Vagina (tissue), 2 donors: ENCODE measurements around the gene ACLY. TPM values are rescaled to one million over a fixed set of nuclear protein-coding genes. Genes with fewer than 3 reads are reported as not detected.
"Not testable (repeated sequence)": the region's sequence is repeated elsewhere in the genome, so short reads cannot be mapped to it uniquely, and the experiment has no call there.

ENCODE experiments used
- DNase-seq, 2 donors: peaks; one replicate each; pipeline ENCODE4 v3.0.0-alpha.2; 2017; ENCODE audit errors: extremely low spot score in 2 of 2
- H3K27ac ChIP-seq: fragments of 200-600 bp; sonication (generic); one replicate; pipeline ENCODE4 v1.5.1; 2019
- H3K27me3 ChIP-seq: fragments of 200-600 bp; sonication (generic); one replicate; pipeline ENCODE4 v1.5.1; 2019
- H3K36me3 ChIP-seq, 2 donors: fragments of 200-600 bp; sonication (generic); one replicate each; pipeline ENCODE4 v1.5.1; 2017 to 2019
- H3K4me1 ChIP-seq: fragments of 200-600 bp; sonication (generic); one replicate; pipeline ENCODE4 v1.5.1; 2019
- H3K4me3 ChIP-seq, 2 donors: fragments of 200-600 bp; sonication (generic); 1 replicate in 1 of 2; 2 replicates in 1 of 2; pipeline ENCODE4 v1.5.1; 2016 to 2019
- H3K9me3 ChIP-seq: fragments of 200-600 bp; sonication (generic); one replicate; pipeline ENCODE4 v1.5.1; 2019
- CTCF ChIP-seq, 3 experiments: fragments of 450-650 bp in 2 of 3; fragments of 200-600 bp in 1 of 3; sonication (generic) in 1 of 3; IDR thresholded peaks; one replicate each; pipeline ENCODE4 v1.5.1; 2017 to 2019; ENCODE audit warnings: antibody characterized with exemption in 3 of 3, mild to moderate bottlenecking in 2 of 3, moderate library complexity in 2 of 3
- POLR2A ChIP-seq, 2 donors: fragments of 450-650 bp; IDR thresholded peaks; one replicate each; pipeline ENCODE4 v1.6.1; 2017; ENCODE audit warnings: antibody characterized with exemption in 2 of 2, mild to moderate bottlenecking in 2 of 2, moderate library complexity in 2 of 2
- POLR2AphosphoS5 ChIP-seq, 2 donors: sonication (generic); formaldehyde crosslinking; IDR thresholded peaks; one replicate each; pipeline ENCODE4 v1.9.0; 2017; ENCODE audit warnings: antibody characterized with exemption in 2 of 2, mild to moderate bottlenecking in 2 of 2, low read depth in 1 of 2; ENCODE audit not compliant: insufficient read depth in 1 of 2
- intact Hi-C: fragments of 100-400 bp; cut with DNase I; formaldehyde crosslinking; loops from one replicate; pipeline ENCODE4 v1.15.1; 2023
- total RNA-seq: library from RNA; depleted of rRNA; stranded (reverse); fragments of >200 nt; gene quantifications from one replicate; pipeline ENCODE4 v1.2.3, GENCODE V29; 2016

Gene ACLY
- total RNA-seq, 1 donor from 2014 or later = 74.9 TPM

GRCh38 chr17:41863074-41863848 lies 55.5 kb downstream of the ACLY start:
- H3K27ac ChIP-seq = no peak overlapping the region
- H3K36me3 ChIP-seq = peaks cover 0 to 15% of the 10 kb centered on the region in 2 donors
- DNase-seq = no peak
- TF ChIP-seq POLR2AphosphoS5 (IDR thresholded peaks at IDR 0.05; ENCODE audit: insufficient read depth in 1 of 2, low read depth in 1 of 2) = no peak
- no peak for TF ChIP-seq POLR2A (IDR thresholded peaks at IDR 0.05)
- no peak for TF ChIP-seq CTCF (IDR thresholded peaks at IDR 0.05)
- intact Hi-C loops = no loop called here
- peak overlapping the region; percentile 77 to 95 for H3K4me3 ChIP-seq
- H3K4me1 ChIP-seq = peaks cover 39% of the 10 kb centered on the region
- no peaks in the 10 kb centered on the region for H3K27me3 ChIP-seq
- H3K9me3 ChIP-seq = no peaks in the 10 kb centered on the region

- DNase-seq = no peak
- Histone ChIP-seq H3K27ac (no peak overlapping the region), H3K36me3 (no peaks in the 10 kb centered on the region), H3K27me3 (no peaks in the 10 kb centered on the region), H3K9me3 (no peaks in the 10 kb centered on the region), H3K4me1 (peaks cover 39% of the 10 kb centered on the region), H3K4me3 (no peak overlapping the region)
- TF ChIP-seq CTCF (IDR thresholded peaks at IDR 0.05) (no peak), POLR2AphosphoS5 (IDR thresholded peaks at IDR 0.05; ENCODE audit: insufficient read depth in 1 of 2, low read depth in 1 of 2) (no peak), POLR2A (IDR thresholded peaks at IDR 0.05) (no peak)
- intact Hi-C loops = no loop called here
Measured at GRCh38 chr17:41860254-41860931, 58.4 kb downstream of the ACLY start.

- peaks cover 22% of the 10 kb centered on the region for H3K4me1 ChIP-seq
- H3K36me3 ChIP-seq = peaks cover 0 to 23% of the 10 kb centered on the region in 2 donors
- H3K9me3 ChIP-seq, H3K27me3 ChIP-seq, DNase-seq, intact Hi-C loops, H3K27ac ChIP-seq, H3K4me3 ChIP-seq: not testable (repeated sequence)
Measured at GRCh38 chr17:41851382-41851781, 67.4 kb downstream of the ACLY start.

- TF ChIP-seq POLR2A (IDR thresholded peaks at IDR 0.05) (no peak), POLR2AphosphoS5 (IDR thresholded peaks at IDR 0.05; ENCODE audit: insufficient read depth in 1 of 2, low read depth in 1 of 2) (no peak), CTCF (IDR thresholded peaks at IDR 0.05) (no peak)
- H3K9me3 ChIP-seq = no peaks in the 10 kb centered on the region
- H3K27me3 ChIP-seq = no peaks in the 10 kb centered on the region
- H3K4me3 ChIP-seq = no peak overlapping the region
- H3K27ac ChIP-seq = no peak overlapping the region
- peaks cover 22% of the 10 kb centered on the region for H3K4me1 ChIP-seq
- H3K36me3 ChIP-seq = peaks cover 0 to 15% of the 10 kb centered on the region in 2 donors
- DNase-seq = no peak
- intact Hi-C loops = no loop called here
Measured at GRCh38 chr17:41849251-41849990, 69.3 kb downstream of the ACLY start.

- Histone ChIP-seq H3K4me1 (peaks cover 22% of the 10 kb centered on the region), H3K9me3 (no peaks in the 10 kb centered on the region), H3K27ac (no peak overlapping the region), H3K36me3 (peaks cover 0 to 10% of the 10 kb centered on the region in 2 donors), H3K27me3 (no peaks in the 10 kb centered on the region), H3K4me3 (no peak overlapping the region)
- TF ChIP-seq CTCF (IDR thresholded peaks at IDR 0.05) = no peak
- no peak for DNase-seq
- intact Hi-C loops = no loop called here
Measured at GRCh38 chr17:41848788-41849187, 70.0 kb downstream of the ACLY start.
